Measurements from ENCODE around the gene RFTN1.

The RFTN1 gene

DNA sequence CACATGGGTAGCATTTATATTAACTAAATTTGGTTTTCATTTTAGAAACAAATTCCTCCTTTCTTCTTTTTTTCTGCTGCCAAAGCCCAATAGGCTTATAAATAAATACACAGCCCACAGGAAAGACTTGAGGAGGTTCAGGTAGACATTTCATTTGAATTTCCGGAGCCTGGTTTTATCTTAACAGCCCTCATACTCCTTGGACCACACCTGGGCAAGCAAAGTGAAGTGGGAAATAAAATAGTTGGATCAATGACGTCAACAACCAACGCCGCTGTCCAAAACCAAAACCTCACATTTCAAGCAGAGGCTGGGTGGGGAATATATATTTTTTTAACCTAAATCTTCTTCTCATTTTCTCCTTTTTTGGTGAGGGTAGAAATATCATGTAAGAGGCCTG is 53.2 kb downstream of the RFTN1 start:
- DNase-seq: no peak
- H3K4me3 Mint-ChIP-seq: no peak overlapping the region
- H3K4me1 Mint-ChIP-seq (ENCODE audit: low read depth in 2 of 2): peaks cover 19 to 41% of the 10 kb centered on the region in 2 donors
- ATAC-seq (replicated peaks): no peak
- no peaks in the 10 kb centered on the region for H3K9me3 Mint-ChIP-seq
- peaks cover 2% of the 10 kb centered on the region for H3K36me3 Mint-ChIP-seq (ENCODE audit: insufficient read depth)
- no peaks in the 10 kb centered on the region for H3K27me3 Mint-ChIP-seq
- peak overlapping the region in 1 of 2 donors; percentile 49 for H3K27ac Mint-ChIP-seq

DNA sequence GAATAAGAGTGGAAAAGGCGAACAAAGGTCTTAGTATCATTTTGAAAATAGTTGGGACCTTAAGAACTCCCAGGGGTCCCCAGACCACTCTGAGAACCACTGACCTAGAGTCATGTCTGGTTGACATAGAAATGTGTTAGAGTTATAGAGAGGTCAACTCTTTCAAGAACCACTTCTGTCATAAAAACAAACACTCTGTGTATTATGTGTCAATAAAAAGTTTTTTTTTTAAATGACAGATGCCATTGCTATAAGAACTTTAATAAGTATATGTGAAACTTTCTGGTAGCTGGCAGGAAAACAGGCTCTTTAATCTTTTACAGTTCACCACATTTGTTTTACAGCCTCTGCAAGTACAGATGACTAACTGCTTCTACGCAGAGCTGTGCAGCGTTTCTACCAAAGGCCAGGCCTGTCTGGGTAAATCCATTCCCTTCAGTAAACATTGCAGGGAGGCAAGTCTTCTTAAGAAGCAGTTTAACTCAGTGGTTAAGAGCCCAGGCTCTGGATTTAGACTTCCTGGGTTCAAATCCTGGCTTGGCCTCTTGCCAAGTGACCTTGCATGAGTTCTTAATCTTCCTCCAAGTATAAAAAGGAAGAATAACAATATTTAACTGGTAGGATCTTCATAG is 56.6 kb downstream of the RFTN1 start:
- no peak for ATAC-seq (replicated peaks)
- Mint-ChIP-seq H3K9me3 (no peaks in the 10 kb centered on the region), H3K4me1 (ENCODE audit: low read depth in 2 of 2) (peaks cover 11 to 35% of the 10 kb centered on the region in 2 donors), H3K27ac (no peak overlapping the region), H3K27me3 (no peaks in the 10 kb centered on the region), H3K4me3 (no peak overlapping the region), H3K36me3 (ENCODE audit: insufficient read depth) (no peaks in the 10 kb centered on the region)
- no peak for DNase-seq

DNA sequence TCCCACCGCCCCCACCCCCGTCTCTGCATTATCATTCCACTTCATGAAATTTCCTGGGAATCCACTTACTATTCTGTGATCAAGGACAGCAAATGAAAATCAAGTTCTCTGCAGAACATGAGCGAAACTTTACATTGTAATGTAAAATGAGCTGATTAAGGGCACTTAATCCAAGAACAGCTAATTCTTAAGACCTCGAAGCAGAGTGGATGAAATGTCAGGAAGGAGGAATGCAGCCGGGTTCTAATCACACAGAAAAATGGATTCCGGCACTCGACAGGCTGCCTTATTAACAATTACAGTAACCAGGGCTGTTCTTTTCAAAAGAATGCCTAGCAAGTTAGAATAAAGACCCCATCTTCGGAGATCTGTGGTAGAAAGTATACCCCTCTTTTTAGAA is 57.5 kb downstream of the RFTN1 start:
- Mint-ChIP-seq H3K4me1 (ENCODE audit: low read depth in 2 of 2) (peaks cover 14 to 30% of the 10 kb centered on the region in 2 donors), H3K4me3 (no peak overlapping the region), H3K9me3 (no peaks in the 10 kb centered on the region), H3K36me3 (ENCODE audit: insufficient read depth) (peaks cover 3% of the 10 kb centered on the region), H3K27ac (peak overlapping the region in 1 of 2 donors; percentile 41), H3K27me3 (no peaks in the 10 kb centered on the region)
- ATAC-seq (replicated peaks) (no peak), DNase-seq (no peak)

DNA sequence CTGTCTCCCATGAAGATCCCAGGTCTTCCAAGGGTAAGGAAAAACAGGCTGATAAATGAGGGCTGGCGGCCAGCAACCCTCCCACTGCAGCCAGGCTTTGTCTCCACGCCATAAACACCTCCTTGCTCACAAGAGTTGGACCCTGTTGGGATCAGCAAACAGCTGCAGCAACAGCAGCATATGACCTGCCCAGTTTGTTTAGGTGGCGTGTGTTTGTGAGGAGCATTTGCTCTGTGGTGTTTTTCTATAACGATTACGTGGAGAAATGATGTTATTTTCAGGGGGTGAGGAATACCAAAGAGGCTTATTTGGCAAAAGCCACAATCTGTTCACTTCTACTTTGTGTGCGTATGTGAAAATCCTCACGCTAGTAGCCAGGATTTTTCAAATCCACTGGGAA is 58.5 kb downstream of the RFTN1 start:
- no peak for DNase-seq
- no peaks in the 10 kb centered on the region for H3K27me3 Mint-ChIP-seq
- H3K36me3 Mint-ChIP-seq (ENCODE audit: insufficient read depth): peaks cover 6% of the 10 kb centered on the region
- no peaks in the 10 kb centered on the region for H3K9me3 Mint-ChIP-seq
- ATAC-seq (replicated peaks): no peak
- no peak overlapping the region for H3K27ac Mint-ChIP-seq
- H3K4me1 Mint-ChIP-seq (ENCODE audit: low read depth in 2 of 2): peaks cover 16 to 33% of the 10 kb centered on the region in 2 donors
- H3K4me3 Mint-ChIP-seq: no peak overlapping the region

DNA sequence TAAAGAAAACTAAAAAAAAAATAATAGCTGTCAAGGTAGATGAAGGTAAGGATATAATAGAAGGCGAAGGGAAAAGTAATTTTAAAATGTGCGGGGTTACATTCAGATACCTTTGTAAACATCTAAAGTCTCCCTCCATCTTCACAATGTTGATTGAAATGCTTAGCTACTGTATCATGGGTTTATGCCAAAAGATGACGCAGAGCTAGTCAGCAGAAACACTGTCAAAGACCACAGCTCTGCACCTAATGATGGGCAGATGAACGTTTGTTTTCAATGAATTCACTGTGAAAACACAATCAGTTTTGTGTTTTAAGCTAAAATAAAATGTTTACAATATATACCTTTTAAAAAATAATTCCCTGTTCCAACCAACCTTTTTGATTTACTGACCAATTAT is 61.2 kb downstream of the RFTN1 start:
- DNase-seq (no peak), ATAC-seq (replicated peaks) (no peak)
- Mint-ChIP-seq H3K9me3 (no peaks in the 10 kb centered on the region), H3K4me1 (ENCODE audit: low read depth in 2 of 2) (peaks cover 21 to 43% of the 10 kb centered on the region in 2 donors), H3K27me3 (no peaks in the 10 kb centered on the region), H3K36me3 (ENCODE audit: insufficient read depth) (peaks cover 8% of the 10 kb centered on the region), H3K4me3 (no peak overlapping the region), H3K27ac (peak overlapping the region in 1 of 2 donors; percentile 33)

DNA sequence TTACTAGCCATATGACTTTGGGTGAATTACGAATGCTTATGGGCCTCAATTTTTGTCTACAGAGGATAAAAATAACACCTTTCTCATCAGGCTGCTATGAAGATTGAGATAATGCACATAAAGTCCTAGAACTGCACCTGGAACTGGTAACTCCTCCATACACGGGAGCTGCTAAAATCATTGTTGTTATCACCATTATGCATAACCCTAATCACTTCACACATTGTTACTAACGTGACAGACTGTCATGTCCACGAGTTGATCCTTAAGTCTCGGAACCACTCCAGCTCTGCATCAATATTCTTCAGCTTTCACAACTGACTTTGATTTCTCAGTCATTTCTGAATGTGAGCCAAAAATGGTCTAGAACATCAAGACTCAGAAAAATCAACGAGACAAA is 64.1 kb downstream of the RFTN1 start:
- DNase-seq (no peak), ATAC-seq (replicated peaks) (no peak)
- Mint-ChIP-seq H3K27me3 (no peaks in the 10 kb centered on the region), H3K4me1 (ENCODE audit: low read depth in 2 of 2) (peaks cover 15 to 46% of the 10 kb centered on the region in 2 donors), H3K9me3 (no peaks in the 10 kb centered on the region), H3K27ac (no peak overlapping the region), H3K36me3 (ENCODE audit: insufficient read depth) (peaks cover 9% of the 10 kb centered on the region), H3K4me3 (no peak overlapping the region)

DNA sequence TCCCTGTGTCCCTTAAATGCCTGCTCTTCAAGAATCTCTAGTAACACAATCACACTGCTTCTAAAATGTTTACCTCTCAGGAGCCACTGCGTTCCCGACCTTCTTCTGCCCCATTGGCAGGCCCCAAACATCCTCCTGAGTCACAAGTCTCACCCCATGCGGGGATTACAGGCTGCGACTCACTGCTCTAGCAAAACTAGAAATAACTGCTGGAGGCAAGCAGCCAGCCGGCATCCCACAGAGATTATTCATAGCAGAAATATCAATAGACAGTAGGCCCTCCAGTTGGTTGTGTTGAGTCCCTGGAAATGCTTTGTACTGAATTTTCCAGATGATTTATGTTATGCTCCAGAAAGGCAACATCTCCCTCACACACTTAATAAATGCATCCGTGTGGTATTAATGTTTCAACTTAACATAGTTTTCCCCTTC is 64.8 kb downstream of the RFTN1 start:
- Mint-ChIP-seq H3K27me3 (no peaks in the 10 kb centered on the region), H3K27ac (peak overlapping the region in 1 of 2 donors; percentile 78), H3K9me3 (no peaks in the 10 kb centered on the region), H3K4me1 (ENCODE audit: low read depth in 2 of 2) (peaks cover 15 to 42% of the 10 kb centered on the region in 2 donors), H3K36me3 (ENCODE audit: insufficient read depth) (peaks cover 9% of the 10 kb centered on the region), H3K4me3 (no peak overlapping the region)
- ATAC-seq (replicated peaks) (no peak), DNase-seq (no peak)

DNA sequence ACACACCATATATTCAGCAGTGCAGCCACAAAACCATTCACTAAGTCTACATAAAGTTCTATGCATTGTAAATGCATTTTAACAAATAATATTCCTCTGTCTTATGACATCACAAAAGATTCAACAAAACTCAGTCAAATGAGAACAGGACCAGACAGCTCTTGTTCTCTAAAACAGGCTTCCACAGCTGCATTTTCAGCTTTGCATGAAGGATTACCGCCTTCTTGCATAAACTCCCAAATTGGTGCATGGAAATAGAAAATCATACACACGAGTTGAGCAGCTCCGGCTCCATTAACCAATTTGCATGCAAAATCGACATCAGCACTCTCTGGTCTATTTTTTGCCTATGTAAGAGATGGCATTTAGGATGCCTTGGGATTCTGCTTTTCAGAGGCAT is 66.4 kb downstream of the RFTN1 start:
- peaks cover 0 to 7% of the 10 kb centered on the region in 2 donors for H3K9me3 Mint-ChIP-seq
- H3K36me3 Mint-ChIP-seq (ENCODE audit: insufficient read depth): peaks cover 9% of the 10 kb centered on the region
- H3K4me1 Mint-ChIP-seq (ENCODE audit: low read depth in 2 of 2): peaks cover 12 to 51% of the 10 kb centered on the region in 2 donors
- no peak overlapping the region for H3K27ac Mint-ChIP-seq
- H3K4me3 Mint-ChIP-seq: no peak overlapping the region
- DNase-seq (no peak), ATAC-seq (replicated peaks) (no peak)
- no peaks in the 10 kb centered on the region for H3K27me3 Mint-ChIP-seq

DNA sequence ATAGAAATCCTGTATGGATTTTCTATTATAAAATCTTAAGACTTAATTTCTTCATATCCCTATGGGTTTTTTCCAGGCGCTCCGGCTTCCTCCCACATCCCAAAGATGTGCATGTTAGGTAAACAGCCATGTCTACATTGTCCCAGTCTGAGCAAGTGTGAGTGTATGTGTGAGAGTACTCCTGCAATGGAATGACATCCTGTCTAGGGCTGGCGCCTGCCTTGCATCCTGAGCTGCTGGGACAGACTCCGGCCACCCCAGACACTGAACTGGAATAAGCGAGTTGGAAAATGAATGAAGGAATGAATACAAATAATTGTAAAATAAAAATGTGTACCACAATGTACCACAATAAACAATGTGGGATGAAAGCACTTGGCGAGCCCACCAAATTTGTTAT is 69.2 kb downstream of the RFTN1 start:
- Mint-ChIP-seq H3K36me3 (ENCODE audit: insufficient read depth) (peaks cover 9% of the 10 kb centered on the region), H3K4me3 (no peak overlapping the region), H3K27ac (no peak overlapping the region), H3K4me1 (ENCODE audit: low read depth in 2 of 2) (peaks cover 7 to 61% of the 10 kb centered on the region in 2 donors), H3K27me3 (no peaks in the 10 kb centered on the region), H3K9me3 (peaks cover 0 to 7% of the 10 kb centered on the region in 2 donors)
- DNase-seq (no peak), ATAC-seq (replicated peaks) (no peak)

DNA sequence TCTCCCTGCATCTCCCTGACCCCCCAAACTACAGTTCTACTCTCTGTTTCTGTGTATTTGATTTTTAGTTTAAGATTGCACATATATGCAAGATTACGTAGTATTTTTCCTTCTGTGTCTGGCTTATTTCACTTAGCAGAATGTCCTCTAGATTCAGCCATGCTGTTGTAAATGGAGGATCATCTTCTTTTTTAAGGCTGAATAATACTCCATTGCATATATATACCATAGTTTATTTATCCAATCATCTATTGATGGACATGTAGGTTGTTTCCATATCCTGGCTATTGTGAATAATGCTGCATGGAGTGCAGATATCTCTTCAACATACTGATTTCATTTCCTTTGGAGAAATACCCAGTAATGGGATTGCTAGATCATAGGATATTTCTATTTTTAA is 70.8 kb downstream of the RFTN1 start:
- Mint-ChIP-seq H3K36me3 (ENCODE audit: insufficient read depth) (peaks cover 9% of the 10 kb centered on the region), H3K9me3 (peaks cover 0 to 7% of the 10 kb centered on the region in 2 donors), H3K4me1 (ENCODE audit: low read depth in 2 of 2) (peaks cover 4 to 51% of the 10 kb centered on the region in 2 donors), H3K27ac (peak overlapping the region in 1 of 2 donors; percentile 13), H3K4me3 (no peak overlapping the region), H3K27me3 (no peaks in the 10 kb centered on the region)
- no peak for DNase-seq
- no peak for ATAC-seq (replicated peaks)

DNA sequence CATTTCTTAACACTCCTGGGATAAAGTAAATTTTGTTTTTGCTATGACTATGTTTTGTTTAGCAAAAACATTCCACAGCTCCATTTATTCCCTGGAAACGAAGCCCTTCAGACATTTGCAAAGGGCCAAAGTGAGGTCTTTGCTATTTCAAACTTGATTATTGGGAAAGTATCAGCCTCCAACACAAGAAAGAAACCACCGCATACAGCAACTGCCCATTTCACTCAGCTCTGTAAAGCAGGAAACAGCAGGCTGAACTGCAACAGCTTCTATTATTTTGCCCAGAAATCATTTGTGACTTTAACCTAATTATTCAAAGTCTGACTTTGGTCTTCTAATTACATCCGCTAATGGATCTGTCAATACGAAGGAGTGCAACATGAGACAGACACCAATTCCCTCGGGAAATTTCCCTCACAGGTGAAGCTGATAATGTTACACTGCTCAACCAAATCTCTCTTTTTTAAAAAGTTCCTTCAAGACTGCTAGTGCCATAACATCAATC is 72.1 kb downstream of the RFTN1 start:
- Mint-ChIP-seq H3K4me1 (ENCODE audit: low read depth in 2 of 2) (peaks cover 4 to 43% of the 10 kb centered on the region in 2 donors), H3K27me3 (no peaks in the 10 kb centered on the region), H3K27ac (peak overlapping the region; percentile 13 to 54), H3K9me3 (peaks cover 0 to 7% of the 10 kb centered on the region in 2 donors), H3K36me3 (ENCODE audit: insufficient read depth) (peaks cover 7% of the 10 kb centered on the region), H3K4me3 (no peak overlapping the region)
- ATAC-seq (replicated peaks): no peak
- no peak for DNase-seq

DNA sequence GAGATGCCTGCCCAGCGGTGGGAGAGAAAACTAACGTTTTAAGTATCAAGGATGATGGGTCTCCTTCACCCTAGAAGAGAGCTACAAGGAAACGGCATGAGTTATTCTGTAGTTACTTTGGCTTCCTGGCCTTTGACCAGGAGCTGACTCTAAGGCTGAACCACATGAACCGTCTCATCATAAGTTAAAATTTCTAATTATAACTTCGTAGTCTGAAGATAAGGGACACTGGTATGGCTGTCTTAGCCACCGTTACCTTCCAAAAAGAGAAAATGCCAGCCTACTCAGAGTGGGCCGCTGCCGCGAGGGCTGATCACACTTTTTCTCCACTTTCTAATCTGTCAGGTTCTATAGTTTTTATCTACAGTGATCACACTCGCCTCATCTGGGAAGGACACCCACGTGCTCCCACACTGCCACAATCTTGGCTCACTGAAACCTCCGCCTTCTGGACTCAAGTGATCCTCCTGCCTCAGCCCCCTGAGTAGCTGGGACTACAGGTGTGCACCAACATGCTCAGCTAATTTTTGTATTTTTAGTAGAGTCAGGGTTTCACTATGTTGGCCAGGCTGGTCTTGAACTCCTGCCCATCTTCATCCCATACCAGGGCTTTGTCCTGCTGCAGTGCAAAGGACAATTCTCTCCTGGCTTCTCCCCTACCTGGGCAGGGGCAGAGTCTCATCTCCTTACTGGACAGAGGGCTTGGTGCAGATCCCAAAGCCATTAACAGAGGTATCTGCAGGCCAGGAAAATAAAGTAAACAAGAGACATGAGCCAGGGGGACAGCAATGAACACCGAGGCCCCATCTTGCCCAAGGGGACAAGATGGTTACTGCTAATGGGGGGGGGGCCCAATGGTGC is 73.4 kb downstream of the RFTN1 start:
- Mint-ChIP-seq H3K27ac (peak overlapping the region; percentile 46 to 54), H3K9me3 (peaks cover 0 to 7% of the 10 kb centered on the region in 2 donors), H3K4me1 (ENCODE audit: low read depth in 2 of 2) (peaks cover 4 to 39% of the 10 kb centered on the region in 2 donors), H3K36me3 (ENCODE audit: insufficient read depth) (peaks cover 7% of the 10 kb centered on the region), H3K4me3 (no peak overlapping the region), H3K27me3 (no peaks in the 10 kb centered on the region)
- no peak for ATAC-seq (replicated peaks)
- no peak for DNase-seq

DNA sequence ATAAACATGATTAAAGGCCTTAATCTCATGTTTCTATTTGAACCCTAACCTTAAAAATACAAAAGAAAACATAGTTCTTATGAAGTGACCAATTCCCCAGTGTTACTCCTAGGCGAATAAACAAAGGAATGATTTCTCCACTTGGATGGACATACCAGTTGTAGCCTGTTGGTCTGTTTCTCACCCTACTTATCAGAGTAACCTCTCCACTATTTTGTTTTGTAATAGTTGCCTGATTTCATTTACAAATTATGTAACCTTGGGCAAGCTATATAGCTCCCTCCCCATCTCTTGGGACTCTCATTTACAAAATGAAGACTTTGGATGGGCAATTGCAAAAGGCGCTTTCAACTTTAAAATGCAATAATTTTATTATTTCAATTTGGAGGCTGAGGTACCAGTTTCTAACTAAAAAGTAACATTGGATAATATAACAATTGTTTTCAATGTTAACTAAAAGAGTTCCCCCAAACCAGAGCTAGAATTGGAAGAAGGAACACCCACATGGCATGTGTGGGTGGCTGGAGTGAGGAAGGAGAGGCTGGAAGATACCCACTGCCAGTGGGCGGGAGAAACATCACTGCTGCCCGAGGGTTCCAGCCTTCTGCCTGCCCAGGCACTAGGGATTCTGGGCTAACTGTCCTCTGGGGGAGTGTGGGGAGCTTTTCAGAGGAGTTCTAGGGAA is 74.2 kb downstream of the RFTN1 start:
- H3K4me3 Mint-ChIP-seq: no peak overlapping the region
- H3K27ac Mint-ChIP-seq: peak overlapping the region in 1 of 2 donors; percentile 22
- no peaks in the 10 kb centered on the region for H3K27me3 Mint-ChIP-seq
- H3K4me1 Mint-ChIP-seq (ENCODE audit: low read depth in 2 of 2): peaks cover 4 to 40% of the 10 kb centered on the region in 2 donors
- ATAC-seq (replicated peaks) (no peak), DNase-seq (no peak)
- H3K9me3 Mint-ChIP-seq: peaks cover 0 to 7% of the 10 kb centered on the region in 2 donors
- H3K36me3 Mint-ChIP-seq (ENCODE audit: insufficient read depth): peaks cover 7% of the 10 kb centered on the region
